DOHH2 (cell line): Measurements from ENCODE around the gene CYLD.

Source experiments
- H3F3A ChIP-seq: fragments of 200-600 bp; sonication (generic), shearing (Covaris generic); 2 replicates; pipeline ENCODE4 v1.6.0; 2016; ENCODE audit warnings: antibody characterized with exemption, mild to moderate bottlenecking; ENCODE audit not compliant: control insufficient read depth, insufficient read depth
- H3K27ac ChIP-seq: fragments of 200-600 bp; sonication (generic); 2 replicates; pipeline ENCODE4 v1.5.1; 2014; ENCODE audit warnings: low read depth, mild to moderate bottlenecking, low read length, moderate library complexity
- H3K27me3 ChIP-seq: fragments of 200-600 bp; sonication (generic); 2 replicates; pipeline ENCODE4 v1.6.1; 2014; ENCODE audit warnings: mild to moderate bottlenecking, low read length, mixed read lengths; ENCODE audit not compliant: control insufficient read depth
- H3K36me3 ChIP-seq: fragments of 200-600 bp; sonication (generic); 2 replicates; pipeline ENCODE4 v1.6.1; 2014; ENCODE audit warnings: mild to moderate bottlenecking, low read length, moderate library complexity, mixed read lengths; ENCODE audit not compliant: control insufficient read depth
- H3K4me1 ChIP-seq: fragments of 200-600 bp; sonication (generic); 2 replicates; pipeline ENCODE4 v1.6.1; 2014; ENCODE audit warnings: mild to moderate bottlenecking, low read length, mixed read lengths; ENCODE audit not compliant: control insufficient read depth
- H3K4me2 ChIP-seq: fragments of 200-600 bp; sonication (generic); 2 replicates; pipeline ENCODE4 v1.6.0; 2014; ENCODE audit warnings: mild to moderate bottlenecking, low read length, moderate library complexity
- H3K4me3 ChIP-seq: fragments of 200-600 bp; sonication (generic); 2 replicates; pipeline ENCODE4 v1.5.1; 2014; ENCODE audit warnings: mild to moderate bottlenecking, low read length, mixed read lengths
- H3K79me2 ChIP-seq: fragments of 200-600 bp; sonication (generic); 2 replicates; pipeline ENCODE4 v1.6.1; 2014; ENCODE audit warnings: mild to moderate bottlenecking, low read length, mixed read lengths; ENCODE audit not compliant: control insufficient read depth
- H3K9me2 ChIP-seq: fragments of 200-600 bp; sonication (generic); replicated peaks from 2 replicates; pipeline ENCODE4 v1.6.1; 2014; ENCODE audit warnings: mild to moderate bottlenecking, low read length, mixed read lengths; ENCODE audit not compliant: control insufficient read depth
- H3K9me3 ChIP-seq: fragments of 200-600 bp; sonication (generic); 2 replicates; pipeline ENCODE4 v1.6.1; 2014; ENCODE audit warnings: antibody characterized with exemption, low read length, mixed read lengths; ENCODE audit not compliant: control insufficient read depth, insufficient read depth
- H4K20me1 ChIP-seq: fragments of 200-600 bp; sonication (generic); 2 replicates; pipeline ENCODE4 v1.6.0; 2014; ENCODE audit warnings: low read depth, mild to moderate bottlenecking, antibody characterized with exemption, low read length, moderate library complexity; ENCODE audit not compliant: control insufficient read depth, insufficient read depth
- EZH2phosphoT487 ChIP-seq: fragments of 200-600 bp; sonication (generic); IDR thresholded peaks from 2 replicates; pipeline ENCODE4 v1.6.1; 2017; ENCODE audit warnings: borderline replicate concordance, mild to moderate bottlenecking, antibody characterized with exemption, low read length, moderate library complexity, mixed read lengths
- TF ChIP-seq, protein P1 (sequence below): fragments of 200-600 bp; sonication (generic); IDR thresholded peaks from one replicate; pipeline ENCODE4 v1.5.1; 2014; ENCODE audit warnings: antibody characterized with exemption, mild to moderate bottlenecking, low read depth, low read length; ENCODE audit not compliant: poor library complexity, severe bottlenecking

The CYLD gene

DNA sequence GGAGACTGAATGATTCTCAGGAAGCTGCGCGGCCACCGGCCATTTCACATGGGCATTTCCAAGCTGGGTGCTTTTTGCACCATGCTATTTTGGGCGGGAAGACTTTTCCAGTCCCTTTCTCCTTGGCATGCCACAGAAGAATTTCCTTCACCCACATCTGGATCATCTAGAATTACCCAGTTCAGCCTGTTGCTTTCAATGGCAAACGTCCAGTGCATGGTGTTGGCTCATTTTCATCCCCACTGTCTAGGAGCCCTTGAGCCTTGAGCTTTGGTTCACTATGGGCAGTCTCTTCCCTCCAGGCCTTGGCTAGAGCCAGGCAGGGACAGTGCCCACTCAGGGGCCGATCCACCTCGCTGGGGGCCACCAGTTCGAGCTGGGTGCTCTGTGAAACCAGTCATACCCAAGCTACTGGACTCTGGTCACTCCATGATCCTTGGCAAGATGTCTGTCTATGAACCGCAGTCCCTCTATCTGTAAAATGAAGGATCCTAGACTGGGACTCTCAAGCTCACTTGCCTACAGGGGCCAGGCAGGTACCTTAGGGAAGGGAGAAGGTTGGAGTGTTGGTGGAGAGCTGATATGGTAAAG lies 71.1 kb downstream of the CYLD start:
- no peaks in the 10 kb centered on the region for H4K20me1 ChIP-seq
- H3K4me2 ChIP-seq = no peak overlapping the region
- no peak overlapping the region for H3K4me3 ChIP-seq
- H3K4me1 ChIP-seq = no peaks in the 10 kb centered on the region
- no peaks in the 10 kb centered on the region for H3K27me3 ChIP-seq
- H3K36me3 ChIP-seq = no peaks in the 10 kb centered on the region
- H3K27ac ChIP-seq = no peak overlapping the region
- no peaks in the 10 kb centered on the region for H3K9me2 ChIP-seq
- TF ChIP-seq, protein P1, sequence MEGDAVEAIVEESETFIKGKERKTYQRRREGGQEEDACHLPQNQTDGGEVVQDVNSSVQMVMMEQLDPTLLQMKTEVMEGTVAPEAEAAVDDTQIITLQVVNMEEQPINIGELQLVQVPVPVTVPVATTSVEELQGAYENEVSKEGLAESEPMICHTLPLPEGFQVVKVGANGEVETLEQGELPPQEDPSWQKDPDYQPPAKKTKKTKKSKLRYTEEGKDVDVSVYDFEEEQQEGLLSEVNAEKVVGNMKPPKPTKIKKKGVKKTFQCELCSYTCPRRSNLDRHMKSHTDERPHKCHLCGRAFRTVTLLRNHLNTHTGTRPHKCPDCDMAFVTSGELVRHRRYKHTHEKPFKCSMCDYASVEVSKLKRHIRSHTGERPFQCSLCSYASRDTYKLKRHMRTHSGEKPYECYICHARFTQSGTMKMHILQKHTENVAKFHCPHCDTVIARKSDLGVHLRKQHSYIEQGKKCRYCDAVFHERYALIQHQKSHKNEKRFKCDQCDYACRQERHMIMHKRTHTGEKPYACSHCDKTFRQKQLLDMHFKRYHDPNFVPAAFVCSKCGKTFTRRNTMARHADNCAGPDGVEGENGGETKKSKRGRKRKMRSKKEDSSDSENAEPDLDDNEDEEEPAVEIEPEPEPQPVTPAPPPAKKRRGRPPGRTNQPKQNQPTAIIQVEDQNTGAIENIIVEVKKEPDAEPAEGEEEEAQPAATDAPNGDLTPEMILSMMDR = no peak
- TF ChIP-seq EZH2phosphoT487 = no peak
- H3F3A ChIP-seq = no peaks in the 10 kb centered on the region
- no peaks in the 10 kb centered on the region for H3K9me3 ChIP-seq
- no peaks in the 10 kb centered on the region for H3K79me2 ChIP-seq

DNA sequence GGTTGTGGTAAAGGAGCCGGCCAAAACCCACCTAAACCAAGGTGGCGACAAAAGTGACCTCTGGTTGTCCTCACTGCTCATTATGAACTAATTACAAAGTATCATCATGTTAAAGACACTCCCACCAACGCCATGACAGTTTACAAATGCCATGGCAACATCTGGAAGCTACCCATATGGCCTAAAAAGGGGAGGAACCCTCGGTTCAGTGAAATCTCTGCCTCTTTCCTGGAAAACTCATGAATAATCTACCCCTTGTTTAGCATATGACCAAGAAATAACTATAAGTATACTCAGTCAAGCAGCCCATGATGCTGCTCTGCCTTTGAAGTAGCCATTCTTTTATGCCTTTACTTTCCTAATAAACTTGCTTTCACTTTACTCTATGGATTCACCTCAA lies 72.2 kb downstream of the CYLD start:
- Histone ChIP-seq H3K36me3 (no peaks in the 10 kb centered on the region), H3K4me1 (no peaks in the 10 kb centered on the region), H3K4me3 (no peak overlapping the region), H3K9me2 (no peaks in the 10 kb centered on the region), H3K27ac (no peak overlapping the region), H4K20me1 (no peaks in the 10 kb centered on the region), H3F3A (no peaks in the 10 kb centered on the region), H3K27me3 (no peaks in the 10 kb centered on the region), H3K4me2 (no peak overlapping the region), H3K9me3 (no peaks in the 10 kb centered on the region), H3K79me2 (no peaks in the 10 kb centered on the region)
- TF ChIP-seq, protein P1 = no peak
- no peak for TF ChIP-seq EZH2phosphoT487

DNA sequence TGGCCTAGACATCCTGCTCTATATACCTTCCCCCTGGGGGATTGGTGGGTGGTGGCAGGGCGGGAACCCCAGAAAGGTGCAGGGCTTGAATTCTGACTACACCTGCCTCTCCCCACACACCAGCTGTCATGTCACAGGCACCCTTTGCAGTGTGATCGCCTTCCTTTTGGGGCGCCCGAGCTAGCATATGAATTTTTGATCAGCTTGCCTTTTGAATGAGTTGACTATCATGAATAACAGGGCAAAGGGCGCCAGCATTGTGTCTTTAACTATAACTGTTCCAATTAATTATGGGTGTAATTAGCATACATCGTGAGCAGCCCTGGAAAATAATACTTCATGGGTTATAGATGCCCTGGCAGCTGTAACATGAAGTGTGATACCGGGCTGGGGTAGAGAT lies 72.7 kb downstream of the CYLD start:
- Histone ChIP-seq H3F3A (no peaks in the 10 kb centered on the region), H3K4me1 (no peaks in the 10 kb centered on the region), H4K20me1 (no peaks in the 10 kb centered on the region), H3K9me2 (no peaks in the 10 kb centered on the region), H3K79me2 (no peaks in the 10 kb centered on the region), H3K27me3 (no peaks in the 10 kb centered on the region), H3K36me3 (no peaks in the 10 kb centered on the region), H3K4me2 (no peak overlapping the region), H3K4me3 (no peak overlapping the region), H3K9me3 (no peaks in the 10 kb centered on the region), H3K27ac (no peak overlapping the region)
- TF ChIP-seq, protein P1 = no peak

DNA sequence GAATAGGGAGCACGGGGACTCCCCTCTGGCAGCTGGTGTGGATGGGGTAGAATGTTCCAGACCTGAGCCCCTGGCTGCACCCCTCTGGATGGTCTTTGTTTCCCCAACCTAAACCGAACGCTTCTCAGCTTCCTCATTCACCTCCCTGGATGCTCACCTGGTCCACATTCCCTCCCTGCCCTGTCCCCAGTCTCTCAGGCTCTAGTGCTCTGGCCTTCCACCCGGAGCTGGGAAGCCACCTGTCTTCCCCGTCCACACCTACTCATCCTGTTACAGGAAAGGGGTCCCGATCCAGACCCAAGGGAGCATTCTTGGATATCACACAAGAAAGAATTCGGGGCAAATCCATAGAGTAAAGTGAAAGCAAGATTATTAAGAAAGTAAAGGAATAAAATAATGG lies 73.5 kb downstream of the CYLD start:
- no peaks in the 10 kb centered on the region for H3K9me3 ChIP-seq
- TF ChIP-seq EZH2phosphoT487 = no peak
- TF ChIP-seq, protein P1 = no peak

More for the DNA sequence above, 73.5 kb downstream of the CYLD start:
- no peaks in the 10 kb centered on the region for H3K4me1 ChIP-seq
- H4K20me1 ChIP-seq = no peaks in the 10 kb centered on the region
- H3K27me3 ChIP-seq = no peaks in the 10 kb centered on the region
- no peaks in the 10 kb centered on the region for H3K9me2 ChIP-seq
- H3K79me2 ChIP-seq = no peaks in the 10 kb centered on the region
- H3K27ac ChIP-seq = no peak overlapping the region
- no peak overlapping the region for H3K4me3 ChIP-seq
- no peak overlapping the region for H3K4me2 ChIP-seq
- no peaks in the 10 kb centered on the region for H3K36me3 ChIP-seq
- H3F3A ChIP-seq = no peaks in the 10 kb centered on the region
